Measurements from ENCODE around the gene WDR83.

Gene WDR83

GRCh38 chr19:12656899-12657571 lies 9.6 kb upstream of the WDR83 start:
- H3K4me1 ChIP-seq (ENCODE audit: control insufficient read depth, insufficient read depth, low read length) = no peaks in the 10 kb centered on the region
- POLR2A ChIA-PET = interaction anchor here (0.5 kb wide), 1 partner anchor 24 kb away, joined by 3 read pairs; no protein-coding TSS in a partner anchor
- H3K4me3 ChIP-seq (ENCODE audit: low read depth, low read length) = no peak overlapping the region
- TF ChIP-seq SP3 (tag by site-specific recombination; IDR thresholded peaks at IDR 0.05) (peak; percentile 38; the same call in 1 of the 2 replicates), ZNF76 (tag by site-specific recombination; IDR thresholded peaks at IDR 0.05; ENCODE audit: borderline replicate concordance, low read depth) (no peak), KLF8 (tag by site-specific recombination; IDR thresholded peaks at IDR 0.05) (0 out of 2 replicates have a peak, but pooled peaks have one; percentile 9), SP2 (tag by site-specific recombination; IDR thresholded peaks at IDR 0.05) (peak; percentile 29; the same call in 1 of the 2 replicates), ZNF391 (tag by site-specific recombination; IDR thresholded peaks at IDR 0.05; ENCODE audit: borderline replicate concordance, low read depth) (no peak)
- CTCF ChIA-PET = interaction anchor here (0.7 to 1.3 kb wide), 3 partner anchors 9 to 20 kb away, joined by 4 read pairs; no protein-coding TSS in a partner anchor
- peaks cover 9 to 58% of the 10 kb centered on the region in 2 experiments; a peak in 2 of 3 replicates for H3K36me3 ChIP-seq (ENCODE audit: control insufficient read depth in 2 of 2, insufficient read depth in 1 of 2, low read length in 2 of 2)
- no peaks in the 10 kb centered on the region for H3K9me3 ChIP-seq (ENCODE audit: control insufficient read depth, insufficient read depth, low read depth, low read length)
- no peak overlapping the region for H3K27ac ChIP-seq (ENCODE audit: extremely low read depth, low read depth, low read length)

DNA sequence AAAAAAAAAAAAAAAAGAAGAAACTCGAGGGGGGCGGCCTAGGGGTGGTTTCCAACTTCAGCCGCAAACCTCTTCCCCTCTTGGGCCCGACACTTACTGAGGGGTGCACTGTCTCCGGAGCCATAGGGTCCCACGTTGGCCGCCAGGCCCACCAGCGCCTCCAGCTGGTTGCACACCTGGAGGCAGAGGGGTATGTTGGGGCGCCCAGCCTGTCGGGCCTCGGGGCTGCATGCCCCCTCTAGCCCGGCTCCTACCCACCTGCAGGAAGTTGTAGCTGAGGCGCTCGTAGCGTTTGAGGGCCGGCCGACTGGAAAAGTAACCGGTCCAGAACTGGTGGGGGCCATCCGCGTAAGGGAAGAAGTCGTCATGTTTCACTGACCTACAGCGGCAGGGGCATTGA lies 8.6 kb upstream of the WDR83 start:
- Histone ChIP-seq H3K36me3 (ENCODE audit: control insufficient read depth in 2 of 2, insufficient read depth in 1 of 2, low read length in 2 of 2) (peaks cover 16 to 62% of the 10 kb centered on the region in 2 experiments; a peak in 2 of 3 replicates), H3K4me3 (ENCODE audit: low read depth, low read length) (no peak overlapping the region), H3K27ac (ENCODE audit: extremely low read depth, low read depth, low read length) (no peak overlapping the region), H3K9me3 (ENCODE audit: control insufficient read depth, insufficient read depth, low read depth, low read length) (no peaks in the 10 kb centered on the region), H3K4me1 (ENCODE audit: control insufficient read depth, insufficient read depth, low read length) (no peaks in the 10 kb centered on the region)
- CTCF ChIA-PET = interaction anchor here (0.7 to 1.3 kb wide), 3 partner anchors 8 to 19 kb away, joined by 4 read pairs; no protein-coding TSS in a partner anchor
- TF ChIP-seq ZBTB7A (tag by site-specific recombination; IDR thresholded peaks at IDR 0.05; ENCODE audit: low read depth) (no peak), ZSCAN18 (tag by site-specific recombination; IDR thresholded peaks at IDR 0.05) (no peak), KLF8 (tag by site-specific recombination; IDR thresholded peaks at IDR 0.05) (no peak), ZNF354C (tag by site-specific recombination; IDR thresholded peaks at IDR 0.05; ENCODE audit: borderline replicate concordance, low read depth) (no peak), ZNF19 (tag by site-specific recombination; IDR thresholded peaks at IDR 0.05; ENCODE audit: low read depth) (no peak), ZNF560 (tag by site-specific recombination; IDR thresholded peaks at IDR 0.05; ENCODE audit: borderline replicate concordance) (no peak), ZNF747 (tag by site-specific recombination; IDR thresholded peaks at IDR 0.05) (no peak), ZBTB11 (tag by site-specific recombination; conservative IDR thresholded peaks at IDR 0.05; ENCODE audit: low read depth) (no peak), HOXD13 (CRISPR knock-in tag; IDR thresholded peaks at IDR 0.05; ENCODE audit: borderline replicate concordance) (no peak), ZNF544 (tag by site-specific recombination; IDR thresholded peaks at IDR 0.05) (no peak), BCL11B (tag by site-specific recombination; IDR thresholded peaks at IDR 0.05; ENCODE audit: low read depth) (no peak)
- POLR2A ChIA-PET = no interaction called here

- ChIA-PET POLR2A (no interaction called here), CTCF (interaction anchor here (0.6 to 1.0 kb wide), 2 partner anchors 11 to 276 kb away, joined by 4 read pairs; no protein-coding TSS in a partner anchor)
- Histone ChIP-seq H3K4me3 (ENCODE audit: low read depth, low read length) (no peak overlapping the region), H3K27ac (ENCODE audit: extremely low read depth, low read depth, low read length) (no peak overlapping the region), H3K4me1 (ENCODE audit: control insufficient read depth, insufficient read depth, low read length) (no peaks in the 10 kb centered on the region), H3K36me3 (ENCODE audit: control insufficient read depth in 2 of 2, insufficient read depth in 1 of 2, low read length in 2 of 2) (peaks cover 13 to 74% of the 10 kb centered on the region in 2 experiments; a peak in 2 of 3 replicates), H3K9me3 (ENCODE audit: control insufficient read depth, insufficient read depth, low read depth, low read length) (no peaks in the 10 kb centered on the region)
- TF ChIP-seq ZNF221 (tag by site-specific recombination; IDR thresholded peaks at IDR 0.05; ENCODE audit: borderline replicate concordance) (no peak), ZNF521 (tag by site-specific recombination; IDR thresholded peaks at IDR 0.05) (no peak), ZNF777 (tag by site-specific recombination; IDR thresholded peaks at IDR 0.05; ENCODE audit: borderline replicate concordance) (no peak), ZBTB10 (tag by site-specific recombination; IDR thresholded peaks at IDR 0.05) (no peak), ZNF621 (tag by site-specific recombination; IDR thresholded peaks at IDR 0.05) (no peak)
- TF ChIP-seq, protein P1, sequence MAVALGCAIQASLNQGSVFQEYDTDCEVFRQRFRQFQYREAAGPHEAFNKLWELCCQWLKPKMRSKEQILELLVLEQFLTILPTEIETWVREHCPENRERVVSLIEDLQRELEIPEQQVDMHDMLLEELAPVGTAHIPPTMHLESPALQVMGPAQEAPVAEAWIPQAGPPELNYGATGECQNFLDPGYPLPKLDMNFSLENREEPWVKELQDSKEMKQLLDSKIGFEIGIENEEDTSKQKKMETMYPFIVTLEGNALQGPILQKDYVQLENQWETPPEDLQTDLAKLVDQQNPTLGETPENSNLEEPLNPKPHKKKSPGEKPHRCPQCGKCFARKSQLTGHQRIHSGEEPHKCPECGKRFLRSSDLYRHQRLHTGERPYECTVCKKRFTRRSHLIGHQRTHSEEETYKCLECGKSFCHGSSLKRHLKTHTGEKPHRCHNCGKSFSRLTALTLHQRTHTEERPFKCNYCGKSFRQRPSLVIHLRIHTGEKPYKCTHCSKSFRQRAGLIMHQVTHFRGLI (tag by site-specific recombination; IDR thresholded peaks at IDR 0.05) = no peak
Observed at GRCh38 chr19:12660980-12661379, 5.6 kb upstream of the WDR83 start.

Data from HEK293 (cell line).